SK-N-SH (cell line): ENCODE results near the gene MAEA.

Experiments used
- EP300 ChIP-seq, 2 experiments: IDR thresholded peaks; 2 replicates each; pipeline versions ENCODE4 v1.4.0 to v1.6.1; 2012; ENCODE audit warnings: borderline replicate concordance in 1 of 2, low read depth in 1 of 2, low read length in 1 of 2
- GABPA ChIP-seq: IDR thresholded peaks from 2 replicates; pipeline ENCODE4 v1.4.0; 2012; ENCODE audit warnings: low read depth, mild to moderate bottlenecking
- POLR2AphosphoS5 ChIP-seq: IDR thresholded peaks from 2 replicates; pipeline ENCODE4 v1.6.1; 2012; ENCODE audit warnings: low read depth, low read length
- RFX5 ChIP-seq: IDR thresholded peaks from 2 replicates; pipeline ENCODE4 v1.6.1; 2012; ENCODE audit warnings: mild to moderate bottlenecking, improper control_type of control experiment, low read length
- SIN3A ChIP-seq: IDR thresholded peaks from 2 replicates; pipeline ENCODE4 v1.6.1; 2012; ENCODE audit warnings: low read depth, mild to moderate bottlenecking, low read length, moderate library complexity, borderline replicate concordance
- TCF12 ChIP-seq: IDR thresholded peaks from 2 replicates; pipeline ENCODE4 v1.4.0; 2012
- TF ChIP-seq, protein P1 (sequence below): fragments of 200-600 bp; sonication (generic); IDR thresholded peaks from 2 replicates; pipeline ENCODE4 v1.6.1; 2017; ENCODE audit warnings: antibody characterized with exemption, mild to moderate bottlenecking, moderate library complexity

DNA sequence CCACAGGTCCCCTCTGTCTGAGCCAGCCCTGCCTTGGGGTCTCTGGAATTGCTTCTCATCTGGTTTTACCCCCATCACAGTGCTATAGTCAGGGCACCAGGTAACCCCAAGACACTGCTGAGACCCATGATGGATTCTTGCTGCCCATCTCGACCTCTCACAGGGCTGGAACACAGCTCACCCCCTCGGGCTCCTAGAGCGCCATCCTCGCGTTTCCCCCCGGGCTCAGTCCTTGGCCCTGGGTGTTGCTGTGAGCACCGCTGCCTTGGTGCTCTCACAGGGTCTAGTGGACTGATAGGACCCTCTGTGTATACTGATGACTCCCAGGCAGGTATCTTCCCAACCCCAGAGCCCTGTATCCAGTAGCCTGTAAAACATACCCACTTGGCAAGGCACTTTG, 8.8 kb downstream of the MAEA start:
- TF ChIP-seq, protein P1, sequence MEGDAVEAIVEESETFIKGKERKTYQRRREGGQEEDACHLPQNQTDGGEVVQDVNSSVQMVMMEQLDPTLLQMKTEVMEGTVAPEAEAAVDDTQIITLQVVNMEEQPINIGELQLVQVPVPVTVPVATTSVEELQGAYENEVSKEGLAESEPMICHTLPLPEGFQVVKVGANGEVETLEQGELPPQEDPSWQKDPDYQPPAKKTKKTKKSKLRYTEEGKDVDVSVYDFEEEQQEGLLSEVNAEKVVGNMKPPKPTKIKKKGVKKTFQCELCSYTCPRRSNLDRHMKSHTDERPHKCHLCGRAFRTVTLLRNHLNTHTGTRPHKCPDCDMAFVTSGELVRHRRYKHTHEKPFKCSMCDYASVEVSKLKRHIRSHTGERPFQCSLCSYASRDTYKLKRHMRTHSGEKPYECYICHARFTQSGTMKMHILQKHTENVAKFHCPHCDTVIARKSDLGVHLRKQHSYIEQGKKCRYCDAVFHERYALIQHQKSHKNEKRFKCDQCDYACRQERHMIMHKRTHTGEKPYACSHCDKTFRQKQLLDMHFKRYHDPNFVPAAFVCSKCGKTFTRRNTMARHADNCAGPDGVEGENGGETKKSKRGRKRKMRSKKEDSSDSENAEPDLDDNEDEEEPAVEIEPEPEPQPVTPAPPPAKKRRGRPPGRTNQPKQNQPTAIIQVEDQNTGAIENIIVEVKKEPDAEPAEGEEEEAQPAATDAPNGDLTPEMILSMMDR, result no peak
- TF ChIP-seq POLR2AphosphoS5 (no peak), GABPA (no peak), TCF12 (no peak), RFX5 (no peak), SIN3A (no peak), EP300 (IDR thresholded peaks at IDR 0.05; ENCODE audit: borderline replicate concordance in 1 of 2, low read depth in 1 of 2, low read length in 1 of 2) (no peak)
